GM18526 (cell line): ENCODE results near the gene CLEC18B.

Experiments used
- POLR2A ChIP-seq: IDR thresholded peaks from 3 replicates; pipeline ENCODE4 v1.6.1; 2011; ENCODE audit not compliant: insufficient read length; ENCODE audit errors: extremely low read depth

Gene CLEC18B

GRCh38 chr16:74450236-74450635, 29.0 kb upstream of the CLEC18B start:
- TF ChIP-seq POLR2A: no peak

GRCh38 chr16:74449470-74449869, 28.2 kb upstream of the CLEC18B start:
- no peak for TF ChIP-seq POLR2A

GRCh38 chr16:74448990-74449389, 27.7 kb upstream of the CLEC18B start:
- no peak for TF ChIP-seq POLR2A

GRCh38 chr16:74447578-74447977, 26.3 kb upstream of the CLEC18B start:
- no peak for TF ChIP-seq POLR2A

GRCh38 chr16:74446866-74447265, 25.6 kb upstream of the CLEC18B start:
- TF ChIP-seq POLR2A: no peak

- no peak for TF ChIP-seq POLR2A
Observed at GRCh38 chr16:74439685-74440084, 18.4 kb upstream of the CLEC18B start.

- no peak for TF ChIP-seq POLR2A
Observed at GRCh38 chr16:74438492-74438979, 17.3 kb upstream of the CLEC18B start.

- TF ChIP-seq POLR2A: no peak
Observed at GRCh38 chr16:74431516-74431915, 10.2 kb upstream of the CLEC18B start.

- TF ChIP-seq POLR2A: no peak
Observed at GRCh38 chr16:74372953-74373846, 48.1 kb downstream of the CLEC18B start.

- TF ChIP-seq POLR2A: no peak
Observed at GRCh38 chr16:74372369-74372768, 48.9 kb downstream of the CLEC18B start.
